BE2C (cell line): Measurements from ENCODE around the gene LGMN.

Source experiments
- DNase-seq: peaks from one replicate; pipeline ENCODE4 v3.0.0-alpha.2; 2020
- H3K27me3 ChIP-seq: fragments of 250-450 bp; sonication (Bioruptor Pico); 2 replicates; pipeline ENCODE4 v1.5.1; 2020; ENCODE audit warnings: mild to moderate bottlenecking
- H3K36me3 ChIP-seq: fragments of 250-450 bp; sonication (Bioruptor Pico); 2 replicates; pipeline ENCODE4 v1.5.1; 2020; ENCODE audit warnings: mild to moderate bottlenecking
- H3K4me1 ChIP-seq: fragments of 250-450 bp; sonication (Bioruptor Pico); 2 replicates; pipeline ENCODE4 v1.5.1; 2020
- H3K4me3 ChIP-seq: 2 replicates; pipeline ENCODE4 v1.5.1; 2011; ENCODE audit warnings: low read depth, low read length
- H3K9me3 ChIP-seq: fragments of 250-450 bp; sonication (Bioruptor Pico); 2 replicates; pipeline ENCODE4 v1.5.1; 2020
- CTCF ChIP-seq: IDR thresholded peaks from 2 replicates; pipeline ENCODE4 v1.5.1; 2012; ENCODE audit warnings: mild to moderate bottlenecking, low read depth, low read length

Gene LGMN

GRCh38 chr14:92670643-92671366 is 77.6 kb downstream of the LGMN start:
- Histone ChIP-seq H3K4me3 (no peak overlapping the region), H3K4me1 (no peaks in the 10 kb centered on the region), H3K36me3 (no peaks in the 10 kb centered on the region), H3K9me3 (no peaks in the 10 kb centered on the region), H3K27me3 (peaks cover 6% of the 10 kb centered on the region; the same call in 1 of the 2 replicates)
- no peak for TF ChIP-seq CTCF
- DNase-seq = no peak

- Histone ChIP-seq H3K9me3 (no peaks in the 10 kb centered on the region), H3K27me3 (peaks cover 6% of the 10 kb centered on the region; the same call in 1 of the 2 replicates), H3K4me1 (no peaks in the 10 kb centered on the region), H3K36me3 (no peaks in the 10 kb centered on the region), H3K4me3 (no peak overlapping the region)
- no peak for DNase-seq
- no peak for TF ChIP-seq CTCF
These were observed 78.3 kb downstream of the LGMN start for GRCh38 chr14:92670160-92670559.

- no peaks in the 10 kb centered on the region for H3K4me1 ChIP-seq
- H3K27me3 ChIP-seq = peaks cover 17% of the 10 kb centered on the region
- no peak overlapping the region for H3K4me3 ChIP-seq
- no peak for TF ChIP-seq CTCF
- no peaks in the 10 kb centered on the region for H3K9me3 ChIP-seq
- no peaks in the 10 kb centered on the region for H3K36me3 ChIP-seq
- no peak for DNase-seq
These were observed 80.0 kb downstream of the LGMN start for GRCh38 chr14:92668276-92668973.

DNA sequence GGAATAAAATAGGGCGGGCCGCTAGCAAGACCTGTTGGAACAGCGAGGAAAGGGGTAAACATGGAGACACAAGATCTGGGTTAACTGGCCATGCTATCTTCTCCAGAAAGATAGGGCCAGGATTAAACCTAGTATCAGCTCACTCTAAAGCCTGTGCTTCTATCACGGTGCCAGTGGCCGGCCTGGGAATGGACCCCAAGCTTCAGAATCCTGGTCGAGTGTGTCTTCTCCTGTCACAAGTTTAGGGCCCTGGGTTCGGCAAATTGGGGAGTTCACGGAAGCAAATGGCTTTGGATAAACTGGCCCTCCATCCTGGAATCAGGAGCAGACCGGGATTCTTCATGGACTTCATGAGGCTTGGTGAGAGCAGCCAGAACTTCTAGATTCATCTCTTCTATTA is 82.2 kb downstream of the LGMN start:
- H3K27me3 ChIP-seq = peaks cover 23% of the 10 kb centered on the region
- H3K4me1 ChIP-seq = no peaks in the 10 kb centered on the region
- no peaks in the 10 kb centered on the region for H3K9me3 ChIP-seq
- no peak for DNase-seq
- TF ChIP-seq CTCF = no peak
- no peak overlapping the region for H3K4me3 ChIP-seq
- H3K36me3 ChIP-seq = no peaks in the 10 kb centered on the region

GRCh38 chr14:92665661-92666110 is 82.7 kb downstream of the LGMN start:
- H3K9me3 ChIP-seq = no peaks in the 10 kb centered on the region
- H3K36me3 ChIP-seq = no peaks in the 10 kb centered on the region
- H3K27me3 ChIP-seq = peaks cover 23% of the 10 kb centered on the region
- H3K4me1 ChIP-seq = no peaks in the 10 kb centered on the region
- TF ChIP-seq CTCF = no peak
- no peak for DNase-seq
- H3K4me3 ChIP-seq = no peak overlapping the region

- Histone ChIP-seq H3K9me3 (no peaks in the 10 kb centered on the region), H3K4me1 (no peaks in the 10 kb centered on the region), H3K27me3 (peaks cover 23% of the 10 kb centered on the region), H3K36me3 (no peaks in the 10 kb centered on the region), H3K4me3 (no peak overlapping the region)
- no peak for DNase-seq
- no peak for TF ChIP-seq CTCF
These were observed 85.4 kb downstream of the LGMN start for GRCh38 chr14:92663049-92663448.
